Loucy (cell line): Measurements from ENCODE around the gene SDK2.

ENCODE experiments used
- CTCF ChIP-seq: fragments of 200-600 bp; sonication (generic); conservative IDR thresholded peaks from 2 replicates; pipeline ENCODE4 v1.5.1; 2014; ENCODE audit warnings: mild to moderate bottlenecking, antibody characterized with exemption, low read length
- EZH2phosphoT487 ChIP-seq: fragments of 200-600 bp; IDR thresholded peaks from 2 replicates; pipeline ENCODE4 v1.6.1; 2018; ENCODE audit warnings: antibody characterized with exemption, mild to moderate bottlenecking, moderate library complexity, borderline replicate concordance

GRCh38 chr17:73647772-73648542 lies 3.7 kb upstream of the SDK2 start:
- TF ChIP-seq CTCF = no peak
- TF ChIP-seq EZH2phosphoT487 = no peak
